Fibroblast of skin of scalp (primary cell): Measurements from ENCODE around the gene GYPC. TPM values are rescaled to one million over a fixed set of nuclear protein-coding genes. Genes with fewer than 3 reads are reported as not detected.
"Not testable (repeated sequence)": the region's sequence is repeated elsewhere in the genome, so short reads cannot be mapped to it uniquely, and the experiment has no call there.

Experiments used
- DNase-seq: peaks from one replicate; pipeline ENCODE4 v3.0.0-alpha.2; 2013
- polyA plus RNA-seq, 2 experiments: library from polyadenylated mRNA; unstranded; fragments of 120-200 nt; gene quantifications; one replicate each; pipeline ENCODE4 v1.2.1, GENCODE V29; 2013; ENCODE audit not compliant: insufficient read length in 2 of 2

The GYPC gene, protein sequence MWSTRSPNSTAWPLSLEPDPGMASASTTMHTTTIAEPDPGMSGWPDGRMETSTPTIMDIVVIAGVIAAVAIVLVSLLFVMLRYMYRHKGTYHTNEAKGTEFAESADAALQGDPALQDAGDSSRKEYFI
- polyA plus RNA-seq (2013, experiment 1 of 2; ENCODE audit: insufficient read length) = 37.9 TPM
- 41.4 TPM for polyA plus RNA-seq (2013, experiment 2 of 2; ENCODE audit: insufficient read length)

GRCh38 chr2:126655500-126656430 lies at the start of gene GYPC:
Gene GYPC, plus strand, starts transcription at chr2:126656158. Its CDS starts 106 bp downstream, at chr2:126656264.
- peak; percentile 52 for DNase-seq

DNA sequence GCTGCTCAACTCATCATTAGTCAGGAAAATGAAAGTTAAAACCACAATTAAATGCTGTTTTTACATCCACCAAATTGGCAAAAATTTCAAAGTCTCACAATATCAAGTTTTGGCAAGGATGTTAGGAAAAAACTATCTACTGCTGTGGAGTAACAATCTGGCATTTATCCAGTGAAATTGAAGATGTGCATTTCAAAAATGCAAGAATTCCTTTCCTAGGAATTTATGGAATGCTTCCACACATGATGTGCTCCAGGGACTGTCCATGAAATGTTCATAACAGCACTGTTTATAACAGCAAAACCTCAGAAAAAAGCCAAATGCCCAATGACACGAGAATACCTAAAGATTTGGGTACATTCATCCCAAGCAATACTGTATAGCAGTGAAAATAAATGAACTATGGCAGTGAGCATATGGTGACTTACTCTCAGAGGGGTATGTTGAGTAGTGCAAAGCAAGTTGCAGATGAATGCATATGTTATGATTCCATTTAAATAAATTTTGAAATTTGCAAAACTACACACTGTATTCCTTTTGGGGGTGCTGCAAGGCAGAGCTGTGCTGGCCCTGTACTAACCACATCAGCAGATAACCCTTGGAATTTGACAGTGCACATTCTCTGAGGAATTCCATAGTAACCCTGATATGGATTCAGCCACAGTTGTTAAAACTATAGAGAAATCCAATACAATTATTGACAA lies 41.3 kb upstream of the GYPC start:
- DNase-seq = peak; percentile 80

DNA sequence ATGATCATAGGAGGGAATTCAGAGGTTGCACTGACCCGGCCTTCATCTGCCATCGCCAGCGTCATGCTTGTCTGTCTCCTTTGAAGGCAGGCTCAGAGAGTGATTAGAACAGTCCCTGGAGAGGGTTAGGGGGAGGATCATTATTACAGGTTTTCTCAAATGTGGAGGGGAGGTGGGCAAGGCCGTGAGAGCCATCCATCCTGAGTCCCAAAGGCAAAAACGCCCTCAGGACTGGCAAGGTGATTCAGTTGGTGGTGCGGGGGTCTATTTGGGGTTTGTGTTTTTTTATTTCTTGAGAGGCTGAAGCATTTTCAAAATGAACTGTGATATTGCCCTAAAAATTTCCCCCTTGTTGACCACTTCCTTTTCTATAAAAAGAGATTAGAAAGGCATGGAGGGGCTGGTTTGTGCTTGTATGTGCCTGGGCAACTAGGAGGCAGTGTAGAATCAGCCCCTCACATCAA lies 39.3 kb upstream of the GYPC start:
- no peak for DNase-seq

GRCh38 chr2:126620302-126620701 lies 35.7 kb upstream of the GYPC start:
- DNase-seq = no peak

DNA sequence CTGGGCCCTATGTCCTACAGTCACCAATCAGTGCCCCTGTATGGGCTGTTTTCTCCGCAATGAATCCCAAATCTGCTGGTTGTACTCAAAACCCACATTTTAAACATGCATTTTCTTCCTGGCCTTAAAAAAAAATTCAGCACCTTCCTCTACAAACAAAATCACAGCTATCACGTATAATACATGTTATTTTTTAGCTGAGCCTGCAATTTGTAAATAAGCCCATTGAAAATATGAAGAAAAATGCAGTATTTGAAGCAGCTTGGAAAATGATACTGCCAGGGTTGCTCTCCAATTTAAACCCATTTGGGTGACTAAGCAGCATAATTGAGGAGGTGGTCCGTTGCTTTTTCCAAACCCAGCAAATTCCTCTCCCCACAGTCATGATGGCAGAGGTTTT lies 33.0 kb upstream of the GYPC start:
- no peak for DNase-seq

DNA sequence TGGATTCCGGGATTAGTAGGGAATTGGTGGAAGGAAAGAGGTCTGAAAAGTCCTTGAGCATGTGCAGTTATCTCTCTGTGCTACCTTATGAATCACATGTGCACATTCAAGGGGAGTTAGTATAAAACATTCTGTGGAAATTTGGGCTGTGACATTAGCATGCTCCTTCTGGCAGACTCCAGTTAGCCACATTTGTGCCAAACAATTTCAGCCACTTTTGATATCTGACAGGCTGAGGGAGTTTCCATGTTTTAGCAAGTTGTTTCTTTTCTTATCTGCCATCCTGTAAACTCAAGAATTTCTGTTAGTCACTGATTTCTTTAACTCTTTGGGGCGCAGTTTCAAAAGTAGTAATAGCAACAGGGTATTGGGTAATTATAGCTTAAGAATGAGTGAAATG lies 28.3 kb upstream of the GYPC start:
- no peak for DNase-seq

DNA sequence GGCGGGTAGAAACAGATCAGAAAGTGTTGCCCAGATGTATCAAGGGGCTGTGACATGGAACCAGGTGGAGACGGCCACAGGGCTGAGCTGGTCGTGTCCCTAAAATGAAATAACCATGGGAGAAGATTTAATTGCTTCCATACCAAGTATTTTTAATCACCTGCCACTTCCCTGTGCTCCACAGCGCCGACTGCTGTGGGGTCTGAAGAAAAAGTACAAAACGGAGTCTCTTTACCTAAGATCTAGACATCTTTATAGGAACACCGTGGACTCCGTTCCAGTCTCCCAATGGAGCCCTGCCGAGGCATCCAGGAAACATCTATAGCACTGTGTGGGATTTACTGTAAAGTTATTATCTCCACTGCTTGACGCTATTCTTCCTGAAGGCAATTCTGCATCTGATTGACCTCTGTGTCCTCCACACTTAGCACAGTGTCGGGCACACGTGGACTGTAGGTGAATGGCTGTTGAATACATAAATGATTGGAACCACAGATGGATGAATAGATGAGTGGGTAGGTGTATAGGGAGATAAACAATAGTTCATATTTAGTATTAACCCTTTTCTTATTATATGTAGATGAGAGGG lies 21.6 kb upstream of the GYPC start:
- no peak for DNase-seq

DNA sequence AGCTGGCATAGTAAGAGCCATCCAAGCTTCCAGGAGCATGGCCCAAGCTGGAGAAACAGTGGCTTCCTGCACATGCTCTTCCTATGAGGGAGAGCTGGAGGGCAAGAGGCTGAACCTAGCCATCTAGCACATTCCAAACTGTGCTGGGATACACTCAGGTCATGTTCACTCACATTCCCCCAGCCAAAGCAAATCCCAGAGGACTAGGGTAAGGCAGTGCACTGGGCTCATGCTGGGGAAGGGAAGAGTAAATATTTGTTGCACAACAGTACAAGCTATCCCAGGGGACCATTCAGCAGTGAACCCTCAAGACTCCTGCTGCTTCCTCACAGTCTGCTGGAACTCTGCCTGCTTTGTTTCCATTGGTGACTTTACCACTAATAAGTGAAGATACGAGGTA lies 20.7 kb upstream of the GYPC start:
- DNase-seq = peak; percentile 34

GRCh38 chr2:126635736-126636135 lies 20.2 kb upstream of the GYPC start:
- no peak for DNase-seq

DNA sequence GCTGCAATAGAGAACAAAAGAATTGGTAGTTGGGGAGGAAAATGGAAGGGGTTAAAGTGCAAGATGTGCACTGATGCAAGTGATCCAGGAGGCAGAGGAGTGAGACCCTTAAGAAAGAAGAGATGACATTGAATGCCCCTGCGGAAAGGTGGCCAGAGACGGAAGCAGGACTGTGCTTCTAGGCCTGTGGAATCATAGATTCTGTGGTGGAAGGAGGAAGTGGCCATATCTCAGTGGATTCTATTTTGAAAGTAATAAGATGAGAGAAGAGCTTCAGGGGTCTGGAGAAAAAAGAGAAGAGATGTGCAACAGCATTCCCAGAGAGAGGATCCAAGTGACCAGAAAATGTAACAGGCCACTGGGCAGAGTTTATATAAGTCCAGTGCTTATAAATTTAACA lies 18.6 kb upstream of the GYPC start:
- no peak for DNase-seq

DNA sequence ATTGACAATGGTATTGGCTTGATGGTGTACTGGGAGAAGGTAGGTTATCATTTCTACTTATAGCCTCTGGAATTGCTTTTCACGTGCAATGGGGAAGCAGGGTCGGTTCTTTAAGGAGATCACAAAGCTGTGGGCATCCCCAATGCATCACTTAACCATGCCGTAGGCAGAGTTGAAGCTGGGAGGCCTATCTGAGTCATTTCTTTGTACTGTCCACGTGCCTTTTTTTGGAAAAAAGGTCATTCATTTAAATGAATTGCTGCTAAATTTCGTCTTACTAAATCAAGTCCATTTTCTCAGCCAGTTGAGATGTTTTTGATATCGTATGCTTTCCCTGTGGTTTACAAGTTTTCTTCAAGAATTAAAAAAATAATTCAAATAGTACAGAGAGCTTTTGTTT lies 17.2 kb upstream of the GYPC start:
- DNase-seq = no peak

DNA sequence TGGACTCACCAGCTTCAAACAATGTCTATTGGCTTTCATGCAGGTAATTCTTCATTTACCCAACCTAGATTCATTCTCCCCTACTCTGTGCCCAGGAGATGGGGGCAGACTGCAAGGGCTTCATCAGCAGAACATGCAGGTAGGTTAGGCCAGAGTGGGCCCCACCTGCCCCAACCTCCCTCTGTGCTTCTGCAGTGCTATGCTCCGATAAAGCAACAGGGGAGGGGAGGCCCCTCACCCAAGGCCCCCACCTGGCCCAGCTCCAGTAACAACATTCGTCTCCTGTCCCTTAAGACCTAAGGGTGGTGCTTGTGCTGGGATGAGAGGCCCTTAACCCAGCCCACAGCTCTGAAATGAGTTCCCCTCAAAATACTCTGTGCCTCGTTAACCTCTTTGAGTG lies 16.7 kb upstream of the GYPC start:
- DNase-seq = no peak

- DNase-seq = not testable (repeated sequence)
Observed at GRCh38 chr2:126641294-126641693, 14.7 kb upstream of the GYPC start.

- no peak for DNase-seq
Observed at GRCh38 chr2:126642031-126642430, 13.9 kb upstream of the GYPC start.

GRCh38 chr2:126643431-126643830 lies 12.5 kb upstream of the GYPC start:
- DNase-seq = no peak

DNA sequence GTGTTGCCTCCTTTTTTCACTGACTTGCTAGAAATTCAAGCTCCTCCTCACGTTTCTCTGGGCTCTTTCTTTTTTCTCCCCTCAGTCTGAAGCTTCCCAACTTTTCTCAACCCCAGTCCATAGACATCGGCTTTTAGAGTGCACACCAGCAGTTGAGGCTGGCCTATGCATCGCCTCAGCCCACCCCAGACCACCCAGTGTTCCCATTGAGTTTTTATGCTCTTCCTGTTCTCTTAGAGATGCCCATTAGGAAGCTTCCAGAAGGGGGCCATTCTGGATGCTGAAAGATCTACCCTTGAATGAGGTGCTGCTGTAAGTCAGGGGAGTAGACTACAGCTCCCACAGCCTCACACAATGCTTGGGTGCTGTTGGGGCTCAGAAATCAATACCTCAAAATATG lies 12.0 kb upstream of the GYPC start:
- no peak for DNase-seq

GRCh38 chr2:126644630-126645191 lies 11.2 kb upstream of the GYPC start:
- DNase-seq = no peak

DNA sequence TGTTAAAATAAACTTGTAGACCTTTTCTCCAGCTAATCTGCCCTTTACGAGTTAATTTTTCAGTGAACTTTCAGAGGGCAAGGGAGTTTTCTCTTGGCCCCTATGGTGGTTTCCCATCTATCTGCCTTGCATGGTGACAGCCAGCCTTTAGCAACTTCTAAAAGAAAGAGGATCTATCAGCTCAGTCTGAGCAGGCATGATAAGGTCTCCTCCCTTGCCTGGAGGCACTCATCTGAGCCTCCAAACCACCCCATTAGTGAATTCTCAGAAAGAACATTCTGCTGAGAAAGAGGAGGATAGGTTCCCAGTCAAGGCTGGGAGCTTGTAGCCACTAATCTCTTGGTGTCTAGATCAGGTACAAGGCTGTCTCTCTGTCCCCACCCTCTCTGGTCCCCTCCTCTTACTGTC lies 10.7 kb upstream of the GYPC start:
- DNase-seq = no peak

DNA sequence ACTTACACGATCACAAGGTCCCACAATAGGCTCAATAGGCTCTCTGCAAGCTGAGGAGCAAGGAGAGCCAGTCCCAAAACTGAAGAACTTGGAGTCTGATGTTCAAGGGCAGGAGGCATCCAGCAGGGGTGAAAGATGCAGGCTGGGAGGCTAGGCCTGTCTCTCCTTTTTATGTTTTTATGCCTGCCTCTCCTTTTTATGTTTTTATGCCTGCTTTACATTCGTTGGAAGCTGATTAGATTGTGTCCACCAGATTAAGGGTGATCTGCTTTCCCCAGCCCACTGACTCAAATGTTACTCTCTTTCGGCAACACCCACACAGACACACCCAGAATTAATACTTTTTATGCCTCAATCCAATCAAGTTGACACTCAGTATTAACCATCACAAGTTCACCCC lies 9.9 kb upstream of the GYPC start:
- no peak for DNase-seq

GRCh38 chr2:126647714-126648344 lies 8.1 kb upstream of the GYPC start:
- not testable (repeated sequence) for DNase-seq

DNA sequence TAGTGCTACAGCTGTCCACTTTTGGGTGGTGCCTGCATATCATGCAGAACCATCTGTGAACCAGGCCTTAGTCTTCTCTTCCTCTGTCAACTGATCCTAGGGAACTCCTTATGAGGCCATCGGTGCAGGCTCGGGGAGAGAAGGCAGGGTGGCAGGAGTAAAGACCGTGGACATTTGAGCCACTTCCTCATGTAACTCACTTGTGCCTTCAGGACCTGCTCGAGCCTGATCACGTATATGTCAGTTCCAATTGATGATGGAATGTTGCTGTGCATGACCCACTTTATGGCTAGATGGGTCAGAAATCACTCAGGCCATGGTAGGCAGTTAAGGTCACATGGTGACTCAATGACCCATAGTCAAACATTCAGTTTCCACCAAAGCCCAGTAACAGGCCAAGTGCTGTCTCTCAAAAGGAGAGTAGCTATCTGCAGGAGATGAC lies 7.6 kb upstream of the GYPC start:
- DNase-seq = not testable (repeated sequence)

GRCh38 chr2:126649101-126649500 lies 6.9 kb upstream of the GYPC start:
- DNase-seq = no peak
